ENCODE measurements around the gene WNT4.

The WNT4 gene

DNA sequence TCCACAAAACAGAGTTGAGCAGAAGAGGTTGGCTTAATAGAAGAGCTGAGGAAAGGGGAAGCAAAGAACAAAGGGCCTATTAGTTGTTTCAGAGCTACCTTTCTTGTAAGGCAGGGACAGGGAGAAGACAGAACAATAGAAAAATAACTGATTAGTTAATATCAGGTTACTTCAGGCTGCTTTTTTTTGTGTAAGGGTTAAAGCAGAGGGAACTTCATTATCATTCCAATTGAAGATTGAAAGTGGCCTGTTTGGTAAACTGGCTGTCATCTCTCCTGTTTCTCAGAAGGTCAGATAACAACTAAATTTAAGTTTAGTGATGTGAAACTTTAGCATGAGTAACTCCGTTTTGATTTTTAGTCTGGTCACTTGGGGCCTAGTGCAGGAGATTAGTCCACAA, 68.1 kb downstream of the WNT4 start:
- DNase-seq (ENCODE audit: low spot score), result no peak

DNA sequence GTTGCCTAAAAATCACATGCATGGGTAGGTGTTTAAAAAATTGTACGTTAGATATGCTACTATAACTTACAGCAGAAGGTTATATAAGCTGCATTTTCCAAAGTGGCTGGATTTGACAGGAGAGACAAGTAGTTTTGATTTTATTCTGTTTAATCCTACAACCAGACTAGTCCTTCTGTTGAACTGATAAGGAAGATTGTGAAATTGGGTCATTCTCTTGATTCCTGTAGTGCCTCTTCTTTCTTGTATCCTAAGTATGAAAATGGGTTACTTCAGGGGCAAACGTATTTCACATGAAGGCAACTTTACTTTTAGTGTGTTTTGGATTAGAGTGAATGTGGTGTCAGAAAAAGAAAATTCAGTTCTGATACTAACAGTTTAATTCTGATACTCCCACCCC, 71.4 kb downstream of the WNT4 start:
- no peak for DNase-seq (ENCODE audit: low spot score)

Data from pons (tissue), 1 donor.